ENCODE measurements around the gene MED22. TPM values are rescaled to one million over a fixed set of nuclear protein-coding genes. Genes with fewer than 3 reads are reported as not detected.

MED22 gene
- polyA plus RNA-seq, 3 donors: 6.8 to 27.7 (median 9.6) TPM

GRCh38 chr9:133342069-133342406, 5.9 kb downstream of the MED22 start:
- H4K20me1 ChIP-seq (ENCODE audit: insufficient read depth, low read length): peaks cover 13% of the 10 kb centered on the region
- DNase-seq: no peak
- Mint-ChIP-seq H3K27ac (peak overlapping the region; percentile 82 to 93 (median 92)), H3K9me3 (peaks cover 0 to 2% (median 0%) of the 10 kb centered on the region in 7 donors), H3K36me3 (peaks cover 53 to 83% of the 10 kb centered on the region in 2 donors), H3K27me3 (ENCODE audit: low read depth in 3 of 3) (no peaks in the 10 kb centered on the region), H3K4me1 (peaks cover 59% of the 10 kb centered on the region), H3K4me3 (peak overlapping the region; percentile 73 to 88)
- peak; percentile 35 for TF ChIP-seq CTCF (IDR thresholded peaks at IDR 0.05)
- intact Hi-C loops (cut with micrococcal nuclease): loop anchor here in 1 of 2 donors (5.0 kb wide), 1 partner anchor 310 kb away; the partner anchor contains the start of gene GTF3C5
- no peaks in the 10 kb centered on the region for H3K27me3 ChIP-seq (ENCODE audit: control insufficient read depth in 2 of 2, insufficient read depth in 2 of 2, low read length in 2 of 2)
- H3K9ac ChIP-seq (ENCODE audit: insufficient read depth, low read length, poor library complexity, severe bottlenecking): peak overlapping the region; percentile 54
- peak overlapping the region; percentile 83 for H3K4me2 ChIP-seq (replicated peaks; ENCODE audit: extremely low read depth, low read length, poor library complexity, severe bottlenecking)
- peaks cover 28% of the 10 kb centered on the region for H3K79me2 ChIP-seq (ENCODE audit: insufficient read depth, low read length)
- H3K4me1 ChIP-seq (ENCODE audit: control insufficient read depth in 1 of 2, insufficient read depth in 2 of 2, low read length in 2 of 2): peaks cover 57 to 59% of the 10 kb centered on the region in 2 donors
- peak overlapping the region in 1 of 3 experiments; percentile 74 for H3K4me3 ChIP-seq (replicated peaks in 1 of 3; ENCODE audit: low read depth in 2 of 3, low read length in 3 of 3)
- H3K27ac ChIP-seq (ENCODE audit: low read depth in 1 of 2, low read length in 2 of 2): peak overlapping the region; percentile 74 to 83
- peaks cover 38 to 43% of the 10 kb centered on the region in 2 donors for H3K36me3 ChIP-seq (replicated peaks in 1 of 2; ENCODE audit: control insufficient read depth in 1 of 2, insufficient read depth in 2 of 2, low read length in 2 of 2)
- WGBS (ENCODE audit: insufficient coverage): 65% methylated on average over 12 of the region's 12 CpGs
- peak overlapping the region; percentile 38 for H2AFZ ChIP-seq (ENCODE audit: insufficient read depth, low read depth, low read length, poor library complexity, severe bottlenecking)
- no peaks in the 10 kb centered on the region for H3K9me3 ChIP-seq (replicated peaks in 1 of 2; ENCODE audit: control insufficient read depth in 1 of 2, insufficient read depth in 1 of 2, low read length in 2 of 2)

- Histone ChIP-seq H3K4me3 (replicated peaks in 1 of 3; ENCODE audit: low read depth in 2 of 3, low read length in 3 of 3) (peak overlapping the region; percentile 3 to 74 (median 46)), H3K9me3 (replicated peaks in 1 of 2; ENCODE audit: control insufficient read depth in 1 of 2, insufficient read depth in 1 of 2, low read length in 2 of 2) (no peaks in the 10 kb centered on the region), H3K79me2 (ENCODE audit: insufficient read depth, low read length) (peaks cover 23% of the 10 kb centered on the region), H3K4me1 (ENCODE audit: control insufficient read depth in 1 of 2, insufficient read depth in 2 of 2, low read length in 2 of 2) (peaks cover 53 to 59% of the 10 kb centered on the region in 2 donors), H4K20me1 (ENCODE audit: insufficient read depth, low read length) (peaks cover 8% of the 10 kb centered on the region), H3K36me3 (replicated peaks in 1 of 2; ENCODE audit: control insufficient read depth in 1 of 2, insufficient read depth in 2 of 2, low read length in 2 of 2) (peaks cover 38 to 43% of the 10 kb centered on the region in 2 donors), H3K27me3 (ENCODE audit: control insufficient read depth in 2 of 2, insufficient read depth in 2 of 2, low read length in 2 of 2) (no peaks in the 10 kb centered on the region), H3K9ac (ENCODE audit: insufficient read depth, low read length, poor library complexity, severe bottlenecking) (peak overlapping the region; percentile 54), H3K4me2 (replicated peaks; ENCODE audit: extremely low read depth, low read length, poor library complexity, severe bottlenecking) (peak overlapping the region; percentile 83), H3K27ac (ENCODE audit: low read depth in 1 of 2, low read length in 2 of 2) (peak overlapping the region; percentile 74 to 83), H2AFZ (ENCODE audit: insufficient read depth, low read depth, low read length, poor library complexity, severe bottlenecking) (peak overlapping the region; percentile 38)
- Mint-ChIP-seq H3K27ac (peak overlapping the region; percentile 87 to 93 (median 92)), H3K4me1 (peaks cover 55% of the 10 kb centered on the region), H3K27me3 (ENCODE audit: low read depth in 3 of 3) (no peaks in the 10 kb centered on the region), H3K36me3 (peaks cover 53 to 85% of the 10 kb centered on the region in 2 donors), H3K4me3 (peak overlapping the region; percentile 73 to 88), H3K9me3 (no peaks in the 10 kb centered on the region)
- DNase-seq: peak; percentile 67 to 74 (median 69)
- intact Hi-C loops (cut with micrococcal nuclease): loop anchor here in 1 of 2 donors (5.0 kb wide), 1 partner anchor 309 kb away; the partner anchor contains the start of gene GTF3C5
- WGBS (ENCODE audit: insufficient coverage): 66% methylated on average over 10 of the region's 15 CpGs
- no peak for TF ChIP-seq CTCF (IDR thresholded peaks at IDR 0.05)
Observed at GRCh38 chr9:133341369-133342068, 6.4 kb downstream of the MED22 start.
